ENCODE results near the gene CXCR6.

Gene CXCR6

GRCh38 chr3:45976191-45977091, 33.2 kb downstream of the CXCR6 start:
- H3K27me3 ChIP-seq (ENCODE audit: control insufficient read depth, insufficient read depth, low read length, poor library complexity, severe bottlenecking) = no peaks in the 10 kb centered on the region
- WGBS, 2 experiments = 94 to 96% methylated on average over 6 of the region's 6 CpGs
- H3K4me1 ChIP-seq (ENCODE audit: control insufficient read depth, insufficient read depth, low read length) = no peaks in the 10 kb centered on the region
- H3K36me3 ChIP-seq (ENCODE audit: control insufficient read depth, insufficient read depth, low read length) = peaks cover 21% of the 10 kb centered on the region
- H3K27ac ChIP-seq (ENCODE audit: insufficient read depth, low read depth, low read length, poor library complexity, severe bottlenecking) = no peak overlapping the region
- H3K4me3 ChIP-seq (ENCODE audit: insufficient read depth, low read depth, low read length) = no peak overlapping the region
- no peaks in the 10 kb centered on the region for H3K9me3 ChIP-seq (ENCODE audit: control insufficient read depth, low read length)

GRCh38 chr3:45978006-45978761, 34.9 kb downstream of the CXCR6 start:
- H3K36me3 ChIP-seq (ENCODE audit: control insufficient read depth, insufficient read depth, low read length) = peaks cover 26% of the 10 kb centered on the region

GRCh38 chr3:45979378-45979777, 36.1 kb downstream of the CXCR6 start:
- 93 to 97% methylated on average over 4 of the region's 4 CpGs for WGBS, 2 experiments
- H3K27ac ChIP-seq (ENCODE audit: insufficient read depth, low read depth, low read length, poor library complexity, severe bottlenecking) = no peak overlapping the region
- no peaks in the 10 kb centered on the region for H3K9me3 ChIP-seq (ENCODE audit: control insufficient read depth, low read length)
- H3K4me3 ChIP-seq (ENCODE audit: insufficient read depth, low read depth, low read length) = no peak overlapping the region
- H3K36me3 ChIP-seq (ENCODE audit: control insufficient read depth, insufficient read depth, low read length) = peaks cover 34% of the 10 kb centered on the region
- no peaks in the 10 kb centered on the region for H3K27me3 ChIP-seq (ENCODE audit: control insufficient read depth, insufficient read depth, low read length, poor library complexity, severe bottlenecking)
- no peaks in the 10 kb centered on the region for H3K4me1 ChIP-seq (ENCODE audit: control insufficient read depth, insufficient read depth, low read length)

More at GRCh38 chr3:45978006-45978761, 34.9 kb downstream of the CXCR6 start:
- Histone ChIP-seq H3K9me3 (ENCODE audit: control insufficient read depth, low read length) (no peaks in the 10 kb centered on the region), H3K4me3 (ENCODE audit: insufficient read depth, low read depth, low read length) (no peak overlapping the region), H3K4me1 (ENCODE audit: control insufficient read depth, insufficient read depth, low read length) (no peaks in the 10 kb centered on the region), H3K27me3 (ENCODE audit: control insufficient read depth, insufficient read depth, low read length, poor library complexity, severe bottlenecking) (no peaks in the 10 kb centered on the region), H3K27ac (ENCODE audit: insufficient read depth, low read depth, low read length, poor library complexity, severe bottlenecking) (no peak overlapping the region)
- 94 to 99% methylated on average over 5 of the region's 5 CpGs for WGBS, 2 experiments

- WGBS, 2 experiments = 93 to 100% methylated on average over 5 of the region's 7 CpGs
- peaks cover 42% of the 10 kb centered on the region for H3K36me3 ChIP-seq (ENCODE audit: control insufficient read depth, insufficient read depth, low read length)
- no peaks in the 10 kb centered on the region for H3K9me3 ChIP-seq (ENCODE audit: control insufficient read depth, low read length)
- no peaks in the 10 kb centered on the region for H3K27me3 ChIP-seq (ENCODE audit: control insufficient read depth, insufficient read depth, low read length, poor library complexity, severe bottlenecking)
- no peak overlapping the region for H3K27ac ChIP-seq (ENCODE audit: insufficient read depth, low read depth, low read length, poor library complexity, severe bottlenecking)
- no peak overlapping the region for H3K4me3 ChIP-seq (ENCODE audit: insufficient read depth, low read depth, low read length)
- no peaks in the 10 kb centered on the region for H3K4me1 ChIP-seq (ENCODE audit: control insufficient read depth, insufficient read depth, low read length)
Observed at GRCh38 chr3:45980229-45980813, 37.1 kb downstream of the CXCR6 start.

- no peaks in the 10 kb centered on the region for H3K9me3 ChIP-seq (ENCODE audit: control insufficient read depth, low read length)
Observed at GRCh38 chr3:45980819-45981218, 37.6 kb downstream of the CXCR6 start.

GRCh38 chr3:45981346-45982074, 38.2 kb downstream of the CXCR6 start:
- no peak overlapping the region for H3K4me3 ChIP-seq (ENCODE audit: insufficient read depth, low read depth, low read length)
- peaks cover 38% of the 10 kb centered on the region for H3K36me3 ChIP-seq (ENCODE audit: control insufficient read depth, insufficient read depth, low read length)
- H3K27me3 ChIP-seq (ENCODE audit: control insufficient read depth, insufficient read depth, low read length, poor library complexity, severe bottlenecking) = no peaks in the 10 kb centered on the region
- no peak overlapping the region for H3K27ac ChIP-seq (ENCODE audit: insufficient read depth, low read depth, low read length, poor library complexity, severe bottlenecking)
- 94 to 95% methylated on average over 2 of the region's 2 CpGs for WGBS, 2 experiments
- no peaks in the 10 kb centered on the region for H3K9me3 ChIP-seq (ENCODE audit: control insufficient read depth, low read length)
- no peaks in the 10 kb centered on the region for H3K4me1 ChIP-seq (ENCODE audit: control insufficient read depth, insufficient read depth, low read length)

More at GRCh38 chr3:45980819-45981218, 37.6 kb downstream of the CXCR6 start:
- Histone ChIP-seq H3K4me1 (ENCODE audit: control insufficient read depth, insufficient read depth, low read length) (no peaks in the 10 kb centered on the region), H3K27ac (ENCODE audit: insufficient read depth, low read depth, low read length, poor library complexity, severe bottlenecking) (no peak overlapping the region), H3K27me3 (ENCODE audit: control insufficient read depth, insufficient read depth, low read length, poor library complexity, severe bottlenecking) (no peaks in the 10 kb centered on the region), H3K4me3 (ENCODE audit: insufficient read depth, low read depth, low read length) (no peak overlapping the region), H3K36me3 (ENCODE audit: control insufficient read depth, insufficient read depth, low read length) (peaks cover 42% of the 10 kb centered on the region)
- 99 to 100% methylated on average over 2 of the region's 2 CpGs for WGBS, 2 experiments

- Histone ChIP-seq H3K36me3 (ENCODE audit: control insufficient read depth, insufficient read depth, low read length) (peaks cover 35% of the 10 kb centered on the region), H3K4me3 (ENCODE audit: insufficient read depth, low read depth, low read length) (no peak overlapping the region), H3K9me3 (ENCODE audit: control insufficient read depth, low read length) (no peaks in the 10 kb centered on the region), H3K4me1 (ENCODE audit: control insufficient read depth, insufficient read depth, low read length) (no peaks in the 10 kb centered on the region), H3K27ac (ENCODE audit: insufficient read depth, low read depth, low read length, poor library complexity, severe bottlenecking) (no peak overlapping the region), H3K27me3 (ENCODE audit: control insufficient read depth, insufficient read depth, low read length, poor library complexity, severe bottlenecking) (no peaks in the 10 kb centered on the region)
- WGBS, 2 experiments = 94 to 97% methylated on average over 3 of the region's 3 CpGs
Observed at GRCh38 chr3:45983770-45984169, 40.5 kb downstream of the CXCR6 start.

GRCh38 chr3:45984331-45985312, 41.4 kb downstream of the CXCR6 start:
- 93% methylated on average over 8 of the region's 8 CpGs for WGBS, 2 experiments
- H3K27me3 ChIP-seq (ENCODE audit: control insufficient read depth, insufficient read depth, low read length, poor library complexity, severe bottlenecking) = no peaks in the 10 kb centered on the region
- H3K9me3 ChIP-seq (ENCODE audit: control insufficient read depth, low read length) = no peaks in the 10 kb centered on the region
- peaks cover 30% of the 10 kb centered on the region for H3K36me3 ChIP-seq (ENCODE audit: control insufficient read depth, insufficient read depth, low read length)
- no peaks in the 10 kb centered on the region for H3K4me1 ChIP-seq (ENCODE audit: control insufficient read depth, insufficient read depth, low read length)
- no peak overlapping the region for H3K4me3 ChIP-seq (ENCODE audit: insufficient read depth, low read depth, low read length)
- no peak overlapping the region for H3K27ac ChIP-seq (ENCODE audit: insufficient read depth, low read depth, low read length, poor library complexity, severe bottlenecking)
